Cardiac septum (tissue), 1 donor: Measurements from ENCODE around the gene ATP5F1E. TPM values are rescaled to one million over a fixed set of nuclear protein-coding genes. Genes with fewer than 3 reads are reported as not detected.
"Not testable (repeated sequence)": the region's sequence is repeated elsewhere in the genome, so short reads cannot be mapped to it uniquely, and the experiment has no call there.

ENCODE experiments used
- DNase-seq: peaks from one replicate; pipeline ENCODE4 v3.0.0-alpha.2; 2020; ENCODE audit warnings: low spot score
- intact Hi-C: fragments of 100-400 bp; cut with DNase I; formaldehyde crosslinking; loops from one replicate; pipeline ENCODE4 v1.14.0; 2022
- total RNA-seq: library from RNA; stranded (reverse); fragmentation: NEBNext Ultra II Directional; extraction: Animal tissue kit (Norgen Biotek cat#: 25700); gene quantifications from one replicate; pipeline ENCODE4 v1.2.1, GENCODE V29; 2021
- donor health status: DM: no; HTN: no; CAD: no.

ATP5F1E gene
- total RNA-seq, 1 donor from 2014 or later: 123 TPM

GRCh38 chr20:58997141-58997770 is 34.9 kb downstream of the ATP5F1E start:
- intact Hi-C loops: no loop called here
- peak; percentile 19 for DNase-seq

GRCh38 chr20:58996226-58996611 is 35.9 kb downstream of the ATP5F1E start:
- intact Hi-C loops: no loop called here
- no peak for DNase-seq

DNA sequence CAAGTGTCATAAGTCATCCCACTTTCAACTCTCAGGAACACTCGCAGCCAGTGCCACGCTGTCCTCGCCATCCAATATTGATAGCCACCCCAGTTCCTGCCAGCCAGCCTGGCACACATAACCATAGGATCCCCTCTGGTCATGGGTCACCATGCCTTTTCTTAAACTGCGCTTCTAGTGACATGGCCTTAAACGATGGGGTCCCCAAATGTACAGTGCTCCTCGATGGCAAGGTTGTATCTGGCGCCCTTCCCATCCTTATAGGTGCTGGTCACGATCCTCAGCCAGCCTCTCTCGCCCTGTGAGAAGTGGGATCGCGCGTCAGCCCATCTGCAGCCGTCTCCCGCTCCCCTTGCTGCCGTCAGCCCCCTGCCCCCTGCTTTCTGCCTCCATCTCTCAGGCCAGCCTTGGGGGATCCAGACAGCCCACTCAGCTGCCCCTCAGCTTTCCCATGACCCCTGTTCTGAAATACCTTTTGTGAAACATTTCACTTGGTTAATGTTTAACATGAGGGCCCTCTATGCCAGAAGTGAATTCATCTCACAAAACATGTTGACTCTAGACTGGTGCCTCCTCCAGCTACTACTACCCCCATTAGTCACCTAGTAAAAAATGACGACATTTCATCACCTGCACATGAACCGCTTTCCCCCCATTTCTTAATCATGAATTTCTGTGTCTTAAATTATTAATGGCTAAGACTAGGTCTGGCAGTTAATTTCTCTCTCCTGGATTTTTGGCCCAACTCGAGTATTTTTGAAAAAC is 36.5 kb downstream of the ATP5F1E start:
- intact Hi-C loops: no loop called here
- DNase-seq: peak; percentile 46

DNA sequence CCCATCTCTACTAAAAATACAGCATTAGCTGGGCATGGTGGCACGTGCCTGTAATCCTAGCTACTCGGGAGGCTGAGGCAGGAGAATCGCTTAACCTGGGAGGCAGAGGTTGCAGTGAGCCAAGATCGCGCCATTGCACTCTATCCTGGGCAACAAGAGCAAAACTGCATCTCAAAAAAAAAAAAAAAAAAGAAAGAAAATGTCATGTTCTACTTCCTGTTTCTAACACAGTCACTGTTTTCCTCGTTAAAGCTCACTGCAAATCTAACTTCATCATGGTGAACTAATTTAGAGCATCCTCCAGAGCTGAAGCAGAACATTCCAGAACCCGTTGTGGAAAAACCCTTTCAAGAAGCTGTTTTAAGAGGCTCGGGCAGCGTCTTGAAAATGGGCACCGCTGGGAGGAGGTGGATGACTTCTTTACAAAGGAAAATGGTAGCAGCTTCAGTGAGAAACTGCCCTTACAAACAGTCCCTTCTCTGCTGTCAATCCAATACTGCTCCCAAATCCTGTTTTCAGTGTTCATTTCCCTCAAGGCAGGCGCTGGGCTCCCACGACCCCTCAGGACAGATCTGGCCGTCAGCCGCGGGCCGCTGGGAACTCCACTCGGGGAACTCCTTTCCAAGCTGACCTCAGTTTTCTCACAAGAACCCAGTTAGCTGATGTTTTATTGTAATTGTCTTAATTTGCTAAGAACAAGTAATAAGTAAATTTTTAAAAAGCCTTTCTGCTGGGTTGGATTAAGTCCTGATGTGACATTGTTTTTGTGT is 37.6 kb downstream of the ATP5F1E start:
- intact Hi-C loops: no loop called here
- DNase-seq: peak; percentile 29

DNA sequence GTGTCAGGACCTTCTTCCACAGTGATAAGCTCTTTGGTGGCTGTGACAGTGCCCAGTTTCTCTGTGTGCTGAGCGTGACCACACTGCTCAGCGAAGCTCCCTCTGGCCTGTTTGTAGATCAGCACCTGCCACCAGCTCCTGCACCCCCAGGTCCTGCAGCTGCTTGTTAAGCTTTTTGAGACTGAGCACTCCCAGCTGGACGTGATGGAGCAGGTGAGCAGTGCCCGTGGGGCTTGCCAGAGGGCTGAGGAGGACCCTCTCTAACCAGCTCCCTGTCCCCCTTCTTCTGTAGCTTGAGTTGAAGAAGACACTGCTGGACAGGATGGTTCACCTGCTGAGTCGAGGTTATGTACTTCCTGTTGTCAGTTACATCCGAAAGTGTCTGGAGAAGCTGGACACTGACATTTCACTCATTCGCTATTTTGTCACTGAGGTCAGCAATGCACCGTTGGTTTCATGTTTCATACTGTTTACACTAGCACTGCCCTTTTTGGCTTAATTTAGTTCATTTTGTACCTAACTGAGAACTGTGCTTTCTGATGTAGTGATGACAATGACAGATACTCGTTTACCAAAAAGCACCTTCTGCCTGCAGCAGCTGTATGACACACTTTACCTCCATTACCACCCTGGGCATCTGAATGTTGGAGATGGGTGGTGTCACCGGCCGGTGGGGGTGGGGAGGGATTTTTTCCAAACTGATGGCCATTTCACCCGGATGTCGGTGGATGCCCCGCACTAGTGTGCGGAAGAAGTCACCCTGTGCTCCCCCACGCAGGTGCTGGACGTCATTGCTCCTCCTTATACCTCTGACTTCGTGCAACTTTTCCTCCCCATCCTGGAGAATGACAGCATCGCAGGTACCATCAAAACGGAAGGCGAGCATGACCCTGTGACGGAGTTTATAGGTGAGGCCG is 38.5 kb downstream of the ATP5F1E start:
- peak; percentile 68 for DNase-seq
- intact Hi-C loops: no loop called here

- peak; percentile 20 for DNase-seq
- intact Hi-C loops: no loop called here
These were observed 39.2 kb downstream of the ATP5F1E start for GRCh38 chr20:58992911-58993310.

DNA sequence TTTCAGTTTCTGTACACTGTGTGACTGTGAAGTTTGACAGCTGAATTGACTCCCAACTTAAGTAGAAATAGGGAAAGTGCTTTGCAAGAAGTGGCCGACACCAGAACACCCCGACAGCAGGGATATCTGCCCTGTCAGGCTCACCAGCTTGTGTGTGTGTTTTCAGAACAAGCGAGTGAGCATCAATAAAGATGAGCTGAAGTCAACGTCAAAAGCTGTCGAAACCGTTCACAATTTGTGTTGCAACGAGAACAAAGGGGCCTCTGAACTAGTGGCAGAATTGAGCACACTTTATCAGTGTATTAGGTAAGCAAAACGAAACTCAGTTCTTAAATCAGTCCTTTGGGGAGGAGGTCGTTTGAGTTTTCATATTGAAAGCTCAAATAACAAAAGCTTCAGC is 40.4 kb downstream of the ATP5F1E start:
- DNase-seq: peak; percentile 27
- intact Hi-C loops: no loop called here

DNA sequence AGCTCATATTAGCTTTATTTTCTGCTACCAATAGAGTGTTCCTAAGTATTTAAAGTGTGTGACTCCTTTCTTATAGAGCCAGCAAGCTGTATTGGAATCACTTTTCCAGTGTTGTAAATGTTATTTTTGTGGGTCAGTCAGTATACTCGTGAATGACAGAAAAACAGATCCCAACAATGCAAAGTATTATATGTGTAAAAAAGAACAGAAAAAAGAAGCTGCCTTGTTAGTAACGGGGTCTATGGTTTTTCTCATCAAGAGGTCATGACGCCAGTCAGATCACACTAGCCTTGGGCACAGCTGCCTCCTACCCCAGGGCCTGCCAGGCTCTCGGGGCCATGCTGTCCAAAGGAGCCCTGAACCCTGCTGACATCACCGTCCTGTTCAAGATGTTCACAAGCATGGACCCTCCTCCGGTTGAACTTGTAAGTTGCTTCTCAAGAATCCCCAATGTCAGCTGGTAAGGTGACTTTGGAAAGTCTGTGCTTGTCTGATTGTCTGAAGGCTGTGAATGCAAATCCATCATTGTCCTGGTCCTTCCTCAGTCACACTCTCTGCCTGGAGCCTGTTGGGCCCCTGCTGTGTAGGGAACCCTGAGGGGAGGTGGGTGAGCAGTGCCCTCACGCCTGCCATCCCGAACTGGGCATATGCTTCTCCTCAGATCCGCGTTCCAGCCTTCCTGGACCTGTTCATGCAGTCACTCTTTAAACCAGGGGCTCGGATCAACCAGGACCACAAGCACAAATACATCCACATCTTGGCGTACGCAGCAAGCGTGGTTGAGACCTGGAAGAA is 41.3 kb downstream of the ATP5F1E start:
- DNase-seq: peak; percentile 53
- intact Hi-C loops: no loop called here

DNA sequence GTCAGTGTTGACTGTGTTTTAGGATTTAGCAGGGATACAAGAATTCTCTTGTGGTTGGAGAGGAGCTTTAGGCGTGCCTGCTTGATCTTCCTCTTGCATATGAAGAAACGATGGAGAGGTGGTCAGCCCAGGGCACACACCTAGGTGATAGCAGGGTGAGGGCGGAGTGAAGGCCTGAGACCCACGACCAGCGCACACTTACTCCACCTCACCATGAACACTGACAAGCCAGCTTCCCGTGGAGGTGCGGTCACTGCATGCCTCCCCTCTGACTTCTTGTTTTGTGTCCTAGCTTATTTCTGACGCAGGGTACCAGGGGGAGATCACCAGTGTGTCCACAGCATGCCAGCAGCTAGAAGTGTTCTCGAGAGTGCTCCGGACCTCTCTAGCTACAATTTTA is 42.9 kb downstream of the ATP5F1E start:
- intact Hi-C loops: no loop called here
- peak; percentile 27 for DNase-seq

- intact Hi-C loops: no loop called here
- DNase-seq: peak; percentile 47
These were observed 43.6 kb downstream of the ATP5F1E start for GRCh38 chr20:58988565-58988882.

- intact Hi-C loops: no loop called here
- peak; percentile 38 for DNase-seq
These were observed 44.2 kb downstream of the ATP5F1E start for GRCh38 chr20:58987790-58988564.

DNA sequence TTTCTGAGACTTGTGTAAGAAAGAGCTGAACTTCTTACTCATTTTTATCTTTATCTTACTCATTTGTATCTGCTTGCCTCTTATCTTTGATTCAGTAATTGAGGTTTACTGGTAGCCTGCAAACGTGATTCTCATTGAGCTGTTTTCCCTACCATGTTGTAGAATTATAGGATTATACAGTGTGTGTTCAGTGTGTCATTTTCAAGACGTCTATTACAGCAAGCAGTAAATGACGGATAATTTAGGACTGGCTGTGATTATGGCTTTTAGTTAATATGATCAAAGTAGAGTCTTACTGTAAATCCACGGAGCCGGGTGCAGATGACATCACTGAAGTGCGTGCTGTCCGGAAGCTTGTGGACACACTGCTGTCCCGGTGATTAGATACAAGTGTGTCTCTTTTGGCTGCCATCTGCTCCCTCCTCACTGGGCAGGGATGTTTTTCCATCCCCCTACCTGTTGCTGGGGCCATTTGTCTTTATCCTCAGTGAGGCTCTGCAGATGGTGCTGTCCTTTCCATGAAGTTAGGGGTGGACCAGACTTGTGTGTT is 45.1 kb downstream of the ATP5F1E start:
- DNase-seq: peak; percentile 24
- intact Hi-C loops: no loop called here

- intact Hi-C loops: no loop called here
- no peak for DNase-seq
These were observed 45.7 kb downstream of the ATP5F1E start for GRCh38 chr20:58986286-58986967.

DNA sequence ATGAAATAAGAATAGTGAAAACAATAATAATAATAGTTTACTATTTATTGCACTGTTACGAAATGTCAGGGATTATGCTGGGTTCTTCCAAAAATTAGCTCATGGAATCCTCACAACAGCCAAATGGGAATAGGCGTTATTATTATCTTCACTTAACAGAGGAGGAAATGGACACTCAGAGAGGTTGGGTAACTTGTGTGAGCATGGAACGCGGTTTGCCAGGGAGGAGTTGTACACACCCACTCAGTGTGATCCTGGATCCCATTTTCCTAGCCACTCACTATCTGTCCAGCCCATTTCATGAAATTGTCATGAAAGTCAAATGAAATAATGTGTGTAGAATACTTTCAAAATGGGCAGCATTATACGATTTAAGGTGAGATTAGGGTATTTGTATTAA is 46.5 kb downstream of the ATP5F1E start:
- intact Hi-C loops: no loop called here
- DNase-seq: no peak

GRCh38 chr20:58984691-58985090 is 47.4 kb downstream of the ATP5F1E start:
- intact Hi-C loops: loop anchor here (5.0 kb wide), 2 partner anchors 48 to 77 kb away; partner anchors contain the start of gene ATP5F1E
- DNase-seq: no peak

GRCh38 chr20:58983115-58983468 is 49.0 kb downstream of the ATP5F1E start:
- intact Hi-C loops: loop anchor here (5.0 kb wide), 2 partner anchors 49 to 76 kb away; partner anchors contain the start of gene ATP5F1E

More at GRCh38 chr20:58983115-58983468, 49.0 kb downstream of the ATP5F1E start:
- not testable (repeated sequence) for DNase-seq
